Lung (tissue), 12 donors: ENCODE results near the gene DGKB. TPM values are rescaled to one million over a fixed set of nuclear protein-coding genes. Genes with fewer than 3 reads are reported as not detected.

Experiments
- ATAC-seq: fragments of 200-7000 bp; cut with Tn5 transposase; one replicate; pipeline ENCODE4 v1.9.1; 2020; ENCODE audit warnings: moderate number of reproducible peaks; ENCODE audit not compliant: insufficient read depth, low FRiP score
- DNase-seq, 3 donors: peaks; one replicate each; pipeline ENCODE4 v3.0.0-alpha.2; 2013 to 2017
- H3K27ac ChIP-seq, 2 donors: one replicate each; pipeline ENCODE4 v1.5.1; 2013; ENCODE audit warnings: mild to moderate bottlenecking in 2 of 2, moderate library complexity in 2 of 2, control low read depth in 1 of 2, inconsistent platforms in 1 of 2, low read depth in 1 of 2, low read length in 1 of 2
- H3K27me3 ChIP-seq, 3 donors: one replicate each; pipeline ENCODE4 v1.5.1; 2013; ENCODE audit warnings: low read length in 2 of 3; ENCODE audit not compliant: control insufficient read depth in 3 of 3, insufficient read depth in 3 of 3
- H3K36me3 ChIP-seq, 4 donors: one replicate each; pipeline ENCODE4 v1.5.1; 2013; ENCODE audit warnings: low read length in 4 of 4, mild to moderate bottlenecking in 1 of 4, moderate library complexity in 1 of 4; ENCODE audit not compliant: control insufficient read depth in 4 of 4, insufficient read depth in 4 of 4
- H3K4me1 ChIP-seq, 5 donors: one replicate each; pipeline ENCODE4 v1.5.1; 2013; ENCODE audit warnings: low read length in 5 of 5, mild to moderate bottlenecking in 2 of 5, moderate library complexity in 1 of 5; ENCODE audit not compliant: control insufficient read depth in 5 of 5, insufficient read depth in 5 of 5
- H3K4me3 ChIP-seq: one replicate; pipeline ENCODE4 v1.5.1; 2013; ENCODE audit warnings: mild to moderate bottlenecking, control low read depth, moderate library complexity
- H3K9ac ChIP-seq, 2 donors: one replicate each; pipeline ENCODE4 v1.5.1; 2013; ENCODE audit warnings: low read length in 2 of 2, control low read depth in 1 of 2; ENCODE audit not compliant: insufficient read depth in 1 of 2
- H3K9me3 ChIP-seq, 4 donors: one replicate each; pipeline ENCODE4 v1.5.1; 2013; ENCODE audit warnings: low read length in 3 of 4, mild to moderate bottlenecking in 1 of 4, moderate library complexity in 1 of 4; ENCODE audit not compliant: control insufficient read depth in 4 of 4, insufficient read depth in 3 of 4
- CTCF ChIP-seq: IDR thresholded peaks from 2 replicates; pipeline ENCODE4 v1.5.1; 2012; ENCODE audit warnings: mild to moderate bottlenecking; ENCODE audit errors: control extremely low read depth, extremely low read depth
- WGBS, 2 donors: extraction: QIAGEN DNeasy Blood & Tissue Kit; methylation state at CpG; one replicate each; pipeline ENCODE4 v1.1.7; 2013; 5-methylcytosine and 5-hydroxymethylcytosine counted together
- polyA plus RNA-seq, 2 donors: library from polyadenylated mRNA; stranded (reverse); fragments of 200-250 nt; gene quantifications; one replicate each; pipeline ENCODE4 v1.2.1, GENCODE V29; 2013
- total RNA-seq, 2 donors: library from RNA; depleted of rRNA in 1 of 2; stranded (reverse); fragments of >200 nt in 1 of 2; gene quantifications; one replicate each; pipeline ENCODE4 v1.2.1, GENCODE V29; 2014 to 2021
- donor health status: control.
- donor health status: control.
- donor health status: Bipolar disorder and iron deficiency.
- donor health status: healthy.
- donor health status: DM: yes; HTN: yes; CAD: no.

Gene DGKB
- total and polyA plus RNA-seq, 4 donors = under 0.01 to 0.57 (median 0.06) TPM; not detected in 1

GRCh38 chr7:14414274-14414986 is 488.1 kb downstream of the DGKB start:
- Histone ChIP-seq H3K36me3 (no peaks in the 10 kb centered on the region), H3K9me3 (no peaks in the 10 kb centered on the region), H3K27ac (peak overlapping the region in 1 of 2 donors; percentile 84), H3K4me3 (no peak overlapping the region), H3K4me1 (peaks cover 0 to 9% (median 0%) of the 10 kb centered on the region in 5 donors), H3K9ac (no peak overlapping the region), H3K27me3 (no peaks in the 10 kb centered on the region)
- DNase-seq (no peak), ATAC-seq (peak; percentile 41)
- 53 to 70% methylated on average over 3 of the region's 3 CpGs for WGBS, 2 donors
- no peak for TF ChIP-seq CTCF

GRCh38 chr7:14407246-14408015 is 495.1 kb downstream of the DGKB start:
- ATAC-seq (no peak), DNase-seq (no peak)
- Histone ChIP-seq H3K9ac (no peak overlapping the region), H3K27me3 (no peaks in the 10 kb centered on the region), H3K4me3 (no peak overlapping the region), H3K4me1 (no peaks in the 10 kb centered on the region), H3K9me3 (no peaks in the 10 kb centered on the region), H3K36me3 (no peaks in the 10 kb centered on the region), H3K27ac (no peak overlapping the region)
- WGBS, 2 donors = 67 to 69% methylated on average over 6 of the region's 6 CpGs
- no peak for TF ChIP-seq CTCF

DNA sequence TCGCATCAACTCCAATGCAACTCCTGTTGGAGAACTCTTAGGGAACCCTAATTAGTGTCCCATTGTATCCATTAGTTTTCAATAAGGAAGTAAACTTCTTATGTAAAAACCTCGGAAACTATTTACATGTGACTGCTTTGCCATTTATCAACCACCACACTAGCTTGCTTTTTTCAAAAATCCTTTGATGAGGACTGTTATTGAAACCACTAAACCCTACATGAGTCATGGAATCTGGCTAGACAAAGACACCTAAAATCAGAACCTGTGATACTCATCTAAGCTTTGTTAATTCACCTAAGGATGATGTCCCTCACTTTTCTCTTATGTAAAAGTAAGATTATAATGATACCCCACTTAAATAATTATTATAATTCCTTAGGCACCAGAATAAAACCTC is 499.0 kb downstream of the DGKB start:
- no peak overlapping the region for H3K4me3 ChIP-seq
- TF ChIP-seq CTCF = no peak
- 77% methylated on average over 2 of the region's 2 CpGs for WGBS, 2 donors
- no peak for DNase-seq
- H3K27ac ChIP-seq = no peak overlapping the region
- ATAC-seq = no peak
- no peak overlapping the region for H3K9ac ChIP-seq
- no peaks in the 10 kb centered on the region for H3K9me3 ChIP-seq
- H3K4me1 ChIP-seq = peaks cover 0 to 7% (median 0%) of the 10 kb centered on the region in 5 donors
- H3K36me3 ChIP-seq = no peaks in the 10 kb centered on the region
- H3K27me3 ChIP-seq = no peaks in the 10 kb centered on the region
